SH-SY5Y (cell line): Measurements from ENCODE around the gene LRRC63.

ENCODE experiments used
- GATA2 ChIP-seq: IDR thresholded peaks from 2 replicates; pipeline ENCODE4 v1.6.1; 2011; ENCODE audit warnings: mild to moderate bottlenecking, low read depth, low read length
- GATA3 ChIP-seq: IDR thresholded peaks from 2 replicates; pipeline ENCODE4 v1.6.1; 2011; ENCODE audit warnings: low read depth, mild to moderate bottlenecking, low read length, moderate library complexity

GRCh38 chr13:46267166-46267565 lies 55.4 kb downstream of the LRRC63 start:
- no peak for TF ChIP-seq GATA2
- TF ChIP-seq GATA3, result no peak
